HEK293 (cell line): Measurements from ENCODE around the gene SNX8.

Experiments
- CTCF ChIP-seq: fragments of 450-650 bp; formaldehyde crosslinking; IDR thresholded peaks from 2 replicates; pipeline ENCODE4 v1.5.1; 2016; ENCODE audit warnings: missing biosample characterization, missing genetic modification characterization
- FEZF1 ChIP-seq: fragments of 450-650 bp; formaldehyde crosslinking; IDR thresholded peaks from 2 replicates; pipeline ENCODE4 v1.5.1; 2016; ENCODE audit warnings: missing biosample characterization, missing genetic modification characterization
- GLI4 ChIP-seq: fragments of 450-650 bp; formaldehyde crosslinking; IDR thresholded peaks from 2 replicates; pipeline ENCODE4 v1.5.1; 2016; ENCODE audit warnings: missing biosample characterization, missing genetic modification characterization
- PRDM10 ChIP-seq: fragments of 450-650 bp; formaldehyde crosslinking; IDR thresholded peaks from 2 replicates; pipeline ENCODE4 v1.5.1; 2016; ENCODE audit warnings: missing biosample characterization, missing genetic modification characterization
- TRIM28 ChIP-seq: IDR thresholded peaks from 2 replicates; pipeline ENCODE4 v1.6.1; 2011; ENCODE audit warnings: low read length, control low read depth, borderline replicate concordance
- ZNF121 ChIP-seq: fragments of 450-650 bp; formaldehyde crosslinking; IDR thresholded peaks from 2 replicates; pipeline ENCODE4 v1.5.1; 2016; ENCODE audit warnings: missing biosample characterization, missing genetic modification characterization
- ZNF211 ChIP-seq: fragments of 450-650 bp; formaldehyde crosslinking; IDR thresholded peaks from 2 replicates; pipeline ENCODE4 v1.5.1; 2016; ENCODE audit warnings: low read depth, missing biosample characterization, missing genetic modification characterization
- ZNF266 ChIP-seq: fragments of 450-650 bp; formaldehyde crosslinking; IDR thresholded peaks from 2 replicates; pipeline ENCODE4 v1.5.1; 2016; ENCODE audit warnings: missing biosample characterization, missing genetic modification characterization, low read depth
- ZNF518A ChIP-seq: fragments of 450-650 bp; formaldehyde crosslinking; conservative IDR thresholded peaks from 2 replicates; pipeline ENCODE4 v1.5.1; 2016; ENCODE audit warnings: low read depth, missing biosample characterization, missing genetic modification characterization
- ZNF571 ChIP-seq: fragments of 450-650 bp; formaldehyde crosslinking; IDR thresholded peaks from 2 replicates; pipeline ENCODE4 v1.5.0; 2017; ENCODE audit warnings: missing biosample characterization, missing genetic modification characterization
- ZNF830 ChIP-seq: fragments of 450-650 bp; IDR thresholded peaks from 2 replicates; pipeline ENCODE4 v1.5.0; 2018; ENCODE audit warnings: missing biosample characterization, missing genetic modification characterization, low read depth, mild to moderate bottlenecking, moderate library complexity

DNA sequence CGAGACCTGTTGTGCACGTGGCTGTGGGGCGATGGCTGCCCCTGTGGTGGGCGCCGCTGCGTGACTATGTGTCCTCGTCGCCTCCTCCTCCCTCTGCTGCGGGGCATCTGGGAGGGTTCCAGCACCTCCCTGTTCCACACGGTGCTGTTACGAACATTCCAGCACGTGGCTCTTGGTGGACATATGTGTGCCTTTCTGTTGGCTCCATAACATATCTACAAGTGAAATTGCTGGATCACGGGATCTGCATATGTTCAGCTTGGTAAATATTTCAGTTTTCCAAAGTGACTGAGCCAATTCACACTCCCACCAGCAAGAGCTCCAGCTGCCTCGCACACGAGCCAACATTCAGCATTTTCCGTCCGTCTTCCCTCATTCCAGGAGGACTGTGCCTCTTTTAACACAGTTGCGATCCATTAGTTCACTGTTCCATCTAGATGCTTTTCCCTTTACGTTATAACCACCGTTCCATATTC is 25.1 kb downstream of the SNX8 start:
- no peak for TF ChIP-seq CTCF
- TF ChIP-seq GLI4 (tag by site-specific recombination): no peak
- TF ChIP-seq ZNF518A: no peak
- TF ChIP-seq ZNF121: no peak
- no peak for TF ChIP-seq ZNF571
- no peak for TF ChIP-seq ZNF211 (tag by site-specific recombination)
- TF ChIP-seq FEZF1 (tag by site-specific recombination): no peak
- no peak for TF ChIP-seq ZNF266
- TF ChIP-seq PRDM10 (tag by site-specific recombination): no peak
- TF ChIP-seq ZNF830 (tag by site-specific recombination): no peak
- TF ChIP-seq TRIM28: no peak
